ENCODE data around the gene MAPKAPK2.
A peak's percentile ranks its signal among the peaks of the same experiment; 100 is the strongest.

MAPKAPK2 gene

GRCh38 chr1:206681359-206681758 lies 3.3 kb upstream of the MAPKAPK2 start:
- Histone ChIP-seq H3K4me1 (ENCODE audit: control insufficient read depth in 1 of 2, insufficient read depth in 2 of 2, low read length in 2 of 2) (peaks cover 42 to 55% of the 10 kb centered on the region in 2 donors), H3K36me3 (ENCODE audit: control insufficient read depth in 1 of 2, insufficient read depth in 2 of 2, low read length in 2 of 2) (no peaks in the 10 kb centered on the region), H3K9ac (ENCODE audit: low read depth in 1 of 2, low read length in 2 of 2) (no peak overlapping the region), H3K4me3 (ENCODE audit: low read depth in 1 of 2, low read length in 2 of 2) (no peak overlapping the region), H3K9me3 (ENCODE audit: control insufficient read depth in 1 of 2, low read length in 2 of 2) (no peaks in the 10 kb centered on the region), H3K27ac (ENCODE audit: low read depth, low read length) (no peak overlapping the region), H3K27me3 (ENCODE audit: control insufficient read depth in 1 of 2, insufficient read depth in 2 of 2, low read length in 2 of 2) (no peaks in the 10 kb centered on the region)

DNA sequence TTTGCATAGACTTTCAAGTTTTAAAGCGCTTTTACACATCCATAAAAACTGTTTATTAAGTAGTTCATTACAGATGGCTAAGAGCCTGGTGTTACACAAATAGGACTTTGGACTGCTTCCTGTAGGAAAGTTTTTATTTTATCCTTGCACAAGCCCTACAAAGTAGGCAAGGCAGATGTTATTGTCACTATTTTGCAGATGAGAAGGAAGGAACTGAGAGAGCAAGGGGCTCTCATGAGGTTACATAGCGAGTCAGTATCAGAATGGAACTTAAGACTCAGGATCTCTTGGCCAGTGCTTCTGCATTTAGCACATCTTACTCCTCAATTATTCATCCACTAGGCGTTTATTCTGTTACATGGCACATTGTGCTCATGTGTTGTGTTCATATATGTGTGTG lies 2.6 kb upstream of the MAPKAPK2 start:
- peak overlapping the region; percentile 6 to 50 for H3K4me3 ChIP-seq (ENCODE audit: low read depth in 1 of 2, low read length in 2 of 2)
- H3K9ac ChIP-seq (ENCODE audit: low read depth in 1 of 2, low read length in 2 of 2): peak overlapping the region in 1 of 2 donors; percentile 6
- H3K9me3 ChIP-seq (ENCODE audit: control insufficient read depth in 1 of 2, low read length in 2 of 2): no peaks in the 10 kb centered on the region
- peak overlapping the region; percentile 58 for H3K27ac ChIP-seq (ENCODE audit: low read depth, low read length)
- no peaks in the 10 kb centered on the region for H3K27me3 ChIP-seq (ENCODE audit: control insufficient read depth in 1 of 2, insufficient read depth in 2 of 2, low read length in 2 of 2)
- no peaks in the 10 kb centered on the region for H3K36me3 ChIP-seq (ENCODE audit: control insufficient read depth in 1 of 2, insufficient read depth in 2 of 2, low read length in 2 of 2)
- peaks cover 47 to 62% of the 10 kb centered on the region in 2 donors for H3K4me1 ChIP-seq (ENCODE audit: control insufficient read depth in 1 of 2, insufficient read depth in 2 of 2, low read length in 2 of 2)

DNA sequence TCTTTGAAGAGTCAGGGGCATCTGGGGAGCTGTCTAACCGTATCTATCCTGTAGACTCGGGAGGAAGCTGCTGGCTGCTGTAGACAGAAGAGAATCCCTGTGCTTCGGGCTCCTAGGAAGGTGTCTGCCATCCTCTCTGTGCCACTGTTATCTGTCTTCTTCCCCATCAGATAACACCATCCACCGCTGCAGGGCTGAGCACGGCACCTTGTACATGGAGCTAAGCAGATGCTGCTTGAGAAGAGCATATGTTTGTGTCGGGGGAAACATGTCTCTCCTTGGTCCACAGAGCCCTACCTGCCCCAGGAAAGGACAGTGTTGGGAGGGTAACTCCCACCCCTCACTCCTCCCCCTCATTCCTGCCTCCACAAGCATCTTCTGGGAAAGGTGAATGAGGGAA lies 1.4 kb upstream of the MAPKAPK2 start:
- Histone ChIP-seq H3K4me1 (ENCODE audit: control insufficient read depth in 1 of 2, insufficient read depth in 2 of 2, low read length in 2 of 2) (peaks cover 57 to 74% of the 10 kb centered on the region in 2 donors), H3K9ac (ENCODE audit: low read depth in 1 of 2, low read length in 2 of 2) (peak overlapping the region in 1 of 2 donors; percentile 13), H3K36me3 (ENCODE audit: control insufficient read depth in 1 of 2, insufficient read depth in 2 of 2, low read length in 2 of 2) (no peaks in the 10 kb centered on the region), H3K4me3 (ENCODE audit: low read depth in 1 of 2, low read length in 2 of 2) (peak overlapping the region in 1 of 2 donors; percentile 50), H3K9me3 (ENCODE audit: control insufficient read depth in 1 of 2, low read length in 2 of 2) (no peaks in the 10 kb centered on the region), H3K27me3 (ENCODE audit: control insufficient read depth in 1 of 2, insufficient read depth in 2 of 2, low read length in 2 of 2) (no peaks in the 10 kb centered on the region), H3K27ac (ENCODE audit: low read depth, low read length) (no peak overlapping the region)

DNA sequence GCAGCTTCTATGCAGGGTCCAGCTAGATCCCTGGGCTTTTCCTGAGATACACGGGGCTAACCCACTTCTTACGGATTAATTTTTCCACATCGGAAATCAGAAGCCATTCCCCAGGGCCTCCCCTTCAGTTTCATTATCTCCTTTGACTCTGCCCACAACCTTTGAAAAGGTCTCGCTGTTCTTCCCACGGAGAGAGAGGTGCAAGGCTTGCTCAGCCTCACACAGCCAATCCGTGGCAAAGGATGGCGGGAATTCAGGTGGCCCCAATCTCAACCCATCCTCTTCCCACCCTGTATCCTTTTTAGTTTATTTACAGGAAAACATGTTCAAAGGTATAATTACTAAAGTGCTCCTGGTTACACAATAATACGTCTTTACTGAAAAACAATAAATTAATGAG lies 702 bp upstream of the MAPKAPK2 start:
- H3K27me3 ChIP-seq (ENCODE audit: control insufficient read depth in 1 of 2, insufficient read depth in 2 of 2, low read length in 2 of 2): no peaks in the 10 kb centered on the region
- H3K9me3 ChIP-seq (ENCODE audit: control insufficient read depth in 1 of 2, low read length in 2 of 2): no peaks in the 10 kb centered on the region
- H3K36me3 ChIP-seq (ENCODE audit: control insufficient read depth in 1 of 2, insufficient read depth in 2 of 2, low read length in 2 of 2): no peaks in the 10 kb centered on the region
- no peak overlapping the region for H3K27ac ChIP-seq (ENCODE audit: low read depth, low read length)
- peak overlapping the region; percentile 47 to 76 for H3K9ac ChIP-seq (ENCODE audit: low read depth in 1 of 2, low read length in 2 of 2)
- H3K4me3 ChIP-seq (ENCODE audit: low read depth in 1 of 2, low read length in 2 of 2): peak overlapping the region; percentile 74 to 77
- H3K4me1 ChIP-seq (ENCODE audit: control insufficient read depth in 1 of 2, insufficient read depth in 2 of 2, low read length in 2 of 2): peaks cover 64 to 74% of the 10 kb centered on the region in 2 donors

GRCh38 chr1:206685334-206685768 lies 646 bp downstream of the MAPKAPK2 start:
- peak overlapping the region; percentile 85 to 92 for H3K4me3 ChIP-seq (ENCODE audit: low read depth in 1 of 2, low read length in 2 of 2)
- peak overlapping the region; percentile 89 to 94 for H3K9ac ChIP-seq (ENCODE audit: low read depth in 1 of 2, low read length in 2 of 2)
- H3K27ac ChIP-seq (ENCODE audit: low read depth, low read length): peak overlapping the region; percentile 92
- peaks cover 70 to 75% of the 10 kb centered on the region in 2 donors for H3K4me1 ChIP-seq (ENCODE audit: control insufficient read depth in 1 of 2, insufficient read depth in 2 of 2, low read length in 2 of 2)
- H3K9me3 ChIP-seq (ENCODE audit: control insufficient read depth in 1 of 2, low read length in 2 of 2): no peaks in the 10 kb centered on the region
- no peaks in the 10 kb centered on the region for H3K27me3 ChIP-seq (ENCODE audit: control insufficient read depth in 1 of 2, insufficient read depth in 2 of 2, low read length in 2 of 2)
- no peaks in the 10 kb centered on the region for H3K36me3 ChIP-seq (ENCODE audit: control insufficient read depth in 1 of 2, insufficient read depth in 2 of 2, low read length in 2 of 2)

GRCh38 chr1:206685769-206686477 lies 1.2 kb downstream of the MAPKAPK2 start:
- Histone ChIP-seq H3K36me3 (ENCODE audit: control insufficient read depth in 1 of 2, insufficient read depth in 2 of 2, low read length in 2 of 2) (no peaks in the 10 kb centered on the region), H3K9ac (ENCODE audit: low read depth in 1 of 2, low read length in 2 of 2) (peak overlapping the region; percentile 89 to 94), H3K27ac (ENCODE audit: low read depth, low read length) (peak overlapping the region; percentile 92), H3K4me3 (ENCODE audit: low read depth in 1 of 2, low read length in 2 of 2) (peak overlapping the region; percentile 85 to 92), H3K27me3 (ENCODE audit: control insufficient read depth in 1 of 2, insufficient read depth in 2 of 2, low read length in 2 of 2) (no peaks in the 10 kb centered on the region), H3K9me3 (ENCODE audit: control insufficient read depth in 1 of 2, low read length in 2 of 2) (no peaks in the 10 kb centered on the region), H3K4me1 (ENCODE audit: control insufficient read depth in 1 of 2, insufficient read depth in 2 of 2, low read length in 2 of 2) (peaks cover 71 to 75% of the 10 kb centered on the region in 2 donors)

- Histone ChIP-seq H3K27ac (ENCODE audit: low read depth, low read length) (peak overlapping the region; percentile 92), H3K9ac (ENCODE audit: low read depth in 1 of 2, low read length in 2 of 2) (peak overlapping the region; percentile 89 to 94), H3K9me3 (ENCODE audit: control insufficient read depth in 1 of 2, low read length in 2 of 2) (no peaks in the 10 kb centered on the region), H3K36me3 (ENCODE audit: control insufficient read depth in 1 of 2, insufficient read depth in 2 of 2, low read length in 2 of 2) (no peaks in the 10 kb centered on the region), H3K27me3 (ENCODE audit: control insufficient read depth in 1 of 2, insufficient read depth in 2 of 2, low read length in 2 of 2) (no peaks in the 10 kb centered on the region), H3K4me3 (ENCODE audit: low read depth in 1 of 2, low read length in 2 of 2) (peak overlapping the region; percentile 85 to 92), H3K4me1 (ENCODE audit: control insufficient read depth in 1 of 2, insufficient read depth in 2 of 2, low read length in 2 of 2) (peaks cover 72 to 73% of the 10 kb centered on the region in 2 donors)
Measured at GRCh38 chr1:206686478-206687249, 2.0 kb downstream of the MAPKAPK2 start.

DNA sequence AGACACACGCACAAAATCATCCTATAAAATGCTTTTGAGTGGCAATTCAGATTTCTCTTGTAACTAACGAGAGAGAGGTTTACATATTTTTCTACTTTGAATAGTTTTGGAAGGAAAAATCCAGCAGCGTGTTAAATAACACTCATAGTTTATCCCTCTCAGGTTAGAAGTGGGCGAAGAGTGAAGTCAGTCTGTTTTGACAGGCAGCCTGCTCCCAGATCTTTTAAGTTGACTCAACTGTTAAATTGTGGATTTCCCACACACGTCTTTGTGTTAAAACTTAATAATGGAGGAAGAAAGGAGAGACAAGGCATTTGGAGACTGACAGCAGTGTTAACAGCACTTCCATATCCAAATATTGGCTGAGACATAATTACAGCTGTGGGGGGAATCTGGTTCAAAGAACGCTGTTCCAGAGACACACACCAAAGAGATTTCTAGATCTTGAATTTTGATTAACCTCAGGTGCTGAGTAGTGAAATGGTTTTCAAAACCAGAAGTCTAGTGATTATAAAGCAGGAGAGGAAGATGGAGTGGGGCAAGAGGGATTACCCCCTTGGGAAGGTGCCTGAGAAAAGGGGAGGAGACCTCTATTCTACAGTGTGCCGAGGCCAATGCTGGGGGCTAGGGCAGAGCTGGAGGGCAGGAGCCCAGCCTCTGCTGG lies 2.7 kb downstream of the MAPKAPK2 start:
- Histone ChIP-seq H3K27ac (ENCODE audit: low read depth, low read length) (no peak overlapping the region), H3K36me3 (ENCODE audit: control insufficient read depth in 1 of 2, insufficient read depth in 2 of 2, low read length in 2 of 2) (no peaks in the 10 kb centered on the region), H3K27me3 (ENCODE audit: control insufficient read depth in 1 of 2, insufficient read depth in 2 of 2, low read length in 2 of 2) (no peaks in the 10 kb centered on the region), H3K4me3 (ENCODE audit: low read depth in 1 of 2, low read length in 2 of 2) (peak overlapping the region; percentile 85 to 92), H3K9me3 (ENCODE audit: control insufficient read depth in 1 of 2, low read length in 2 of 2) (no peaks in the 10 kb centered on the region), H3K9ac (ENCODE audit: low read depth in 1 of 2, low read length in 2 of 2) (peak overlapping the region in 1 of 2 donors; percentile 89), H3K4me1 (ENCODE audit: control insufficient read depth in 1 of 2, insufficient read depth in 2 of 2, low read length in 2 of 2) (peaks cover 75 to 76% of the 10 kb centered on the region in 2 donors)

DNA sequence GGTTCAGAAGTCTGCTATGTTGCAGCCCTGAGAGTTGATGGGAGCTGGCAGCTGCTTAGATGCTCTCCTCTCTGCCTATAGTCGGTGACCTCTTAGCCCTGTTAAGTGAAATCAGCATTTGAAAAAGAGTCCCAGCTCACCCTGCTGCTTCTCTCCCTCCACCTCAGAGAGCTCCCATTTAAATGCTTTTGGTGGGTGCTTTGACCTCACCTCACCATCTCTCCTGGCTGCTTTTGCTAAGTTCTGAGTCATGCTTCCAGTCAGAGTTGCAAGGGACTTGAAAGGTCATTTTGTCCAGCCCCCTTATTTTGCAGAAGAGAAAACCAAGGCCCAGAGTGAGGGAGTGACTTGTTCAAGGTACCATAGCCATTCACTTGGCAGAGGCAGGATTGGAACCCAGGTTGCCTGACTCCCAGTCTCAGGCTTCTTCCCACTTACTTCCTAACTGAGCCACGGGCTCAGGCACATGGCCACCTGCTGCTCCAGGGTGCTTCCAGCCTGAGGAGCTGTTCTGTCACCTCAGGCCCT lies 3.3 kb downstream of the MAPKAPK2 start:
- H3K27me3 ChIP-seq (ENCODE audit: control insufficient read depth in 1 of 2, insufficient read depth in 2 of 2, low read length in 2 of 2): no peaks in the 10 kb centered on the region
- H3K4me1 ChIP-seq (ENCODE audit: control insufficient read depth in 1 of 2, insufficient read depth in 2 of 2, low read length in 2 of 2): peaks cover 75 to 76% of the 10 kb centered on the region in 2 donors
- H3K4me3 ChIP-seq (ENCODE audit: low read depth in 1 of 2, low read length in 2 of 2): peak overlapping the region; percentile 28 to 92
- H3K9me3 ChIP-seq (ENCODE audit: control insufficient read depth in 1 of 2, low read length in 2 of 2): no peaks in the 10 kb centered on the region
- peak overlapping the region in 1 of 2 donors; percentile 12 for H3K9ac ChIP-seq (ENCODE audit: low read depth in 1 of 2, low read length in 2 of 2)
- H3K36me3 ChIP-seq (ENCODE audit: control insufficient read depth in 1 of 2, insufficient read depth in 2 of 2, low read length in 2 of 2): no peaks in the 10 kb centered on the region
- no peak overlapping the region for H3K27ac ChIP-seq (ENCODE audit: low read depth, low read length)
